ENCODE results near the gene BCAR3. TPM values are rescaled to one million over a fixed set of nuclear protein-coding genes. Genes with fewer than 3 reads are reported as not detected.
"Not testable (repeated sequence)": the region's sequence is repeated elsewhere in the genome, so short reads cannot be mapped to it uniquely, and the experiment has no call there.

BCAR3 gene
- total RNA-seq, 1 donor from 2014 or later: 53.8 TPM

DNA sequence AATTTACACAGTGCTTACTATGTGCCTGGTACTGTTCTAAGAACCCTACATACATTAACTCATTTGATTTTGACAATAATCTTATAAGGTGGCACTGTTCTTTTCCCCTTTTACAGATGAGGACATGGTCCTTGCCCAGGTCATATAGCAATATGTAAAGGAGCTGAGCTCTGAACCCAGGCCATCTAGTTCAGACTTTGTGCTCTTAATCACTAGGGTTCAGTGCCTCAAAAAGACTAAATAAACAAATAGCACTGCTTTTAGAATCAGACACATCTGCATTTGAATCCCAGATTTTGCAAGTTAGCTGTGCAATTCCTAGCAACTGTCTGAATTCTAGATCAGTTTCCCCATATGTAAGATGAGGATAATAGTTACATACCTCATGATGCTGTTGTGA lies 8.7 kb upstream of the BCAR3 start:
- no peak for DNase-seq (ENCODE audit: low read depth, low spot score)

DNA sequence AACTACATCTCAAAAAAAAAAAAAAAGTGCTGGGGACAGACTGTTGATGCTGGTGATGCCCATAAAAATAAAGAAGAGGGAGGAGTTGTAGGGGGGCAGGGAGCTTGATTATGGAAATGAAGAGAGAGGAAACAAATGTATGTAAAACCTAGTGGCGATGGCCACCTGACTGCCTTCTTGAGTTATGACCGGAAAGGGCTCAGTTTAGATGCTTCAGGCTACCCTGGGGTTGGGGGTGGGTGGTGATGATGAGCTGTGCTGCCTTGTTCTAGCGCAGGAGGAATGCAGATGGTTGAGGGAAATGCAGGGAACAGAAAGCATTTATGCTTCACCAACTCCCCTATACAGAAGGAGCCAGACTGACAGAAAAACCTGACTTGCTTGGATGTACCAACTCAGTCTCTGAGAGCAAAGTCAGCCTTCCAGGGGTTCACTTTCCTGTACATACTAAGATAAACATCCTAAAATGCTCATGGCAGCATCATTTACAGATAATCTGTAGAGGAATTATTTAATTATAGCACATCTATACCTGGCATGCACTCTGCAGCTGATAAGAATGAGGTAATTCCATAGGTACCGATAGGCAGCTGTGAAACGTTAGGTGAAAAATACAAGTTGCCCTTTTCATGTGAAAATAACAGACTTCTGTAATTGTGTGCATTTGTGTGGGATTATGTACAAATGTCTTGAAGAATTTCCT lies 8.0 kb upstream of the BCAR3 start:
- no peak for DNase-seq (ENCODE audit: low read depth, low spot score)

DNA sequence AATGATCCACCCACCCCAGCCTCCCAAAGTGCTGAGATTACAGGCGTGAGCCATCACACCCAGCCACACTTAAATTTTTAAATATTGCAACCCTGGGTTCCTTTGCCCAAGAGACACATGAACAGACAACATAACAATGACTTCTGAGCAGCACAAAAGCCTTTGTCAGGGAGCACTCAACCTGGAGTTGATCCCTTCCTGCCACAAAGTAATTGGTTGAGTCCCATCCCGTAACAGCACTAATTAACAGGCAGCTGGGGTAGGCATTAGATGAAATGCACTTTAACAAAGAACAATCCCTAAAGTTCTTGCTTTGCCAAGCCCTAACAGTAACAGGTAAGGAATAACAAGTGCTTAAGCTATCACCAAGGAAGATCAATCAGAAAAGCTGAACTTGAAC lies 5.9 kb upstream of the BCAR3 start:
- no peak for DNase-seq (ENCODE audit: low read depth, low spot score)

DNA sequence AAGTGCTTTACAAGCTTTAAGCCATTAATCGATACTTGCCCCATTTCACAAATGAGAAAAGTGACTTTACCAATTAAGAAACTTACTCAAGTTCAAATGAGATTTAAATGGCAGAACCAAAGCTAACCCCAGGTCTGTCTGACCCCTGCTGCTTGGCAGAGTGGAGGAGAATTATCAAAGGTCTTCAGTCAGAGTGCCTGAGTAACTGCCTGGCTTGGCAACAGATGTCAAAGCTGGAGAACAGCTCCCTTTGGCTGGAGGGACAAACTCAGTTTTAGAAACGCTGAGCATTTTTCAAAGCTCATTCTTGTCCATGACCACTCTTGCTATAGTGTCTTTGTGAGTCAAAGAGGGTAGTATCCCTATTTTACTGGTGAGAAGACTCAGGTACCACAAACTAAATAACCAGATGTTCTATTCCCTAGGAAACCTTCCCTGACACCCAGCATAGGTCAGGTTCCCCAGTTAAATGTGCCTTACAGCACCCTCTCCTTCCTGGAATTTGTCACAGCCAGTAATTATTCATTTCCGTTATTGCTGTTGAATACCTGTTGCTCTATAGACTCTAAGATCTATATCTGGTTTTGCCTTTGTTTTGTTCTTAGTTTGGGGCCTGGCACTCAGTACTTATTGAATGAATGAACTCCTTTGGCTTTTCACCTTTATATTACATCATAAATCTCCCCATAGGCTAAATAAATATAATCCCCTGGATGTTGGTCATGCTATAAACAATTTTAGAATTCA lies 5.0 kb upstream of the BCAR3 start:
- no peak for DNase-seq (ENCODE audit: low read depth, low spot score)

DNA sequence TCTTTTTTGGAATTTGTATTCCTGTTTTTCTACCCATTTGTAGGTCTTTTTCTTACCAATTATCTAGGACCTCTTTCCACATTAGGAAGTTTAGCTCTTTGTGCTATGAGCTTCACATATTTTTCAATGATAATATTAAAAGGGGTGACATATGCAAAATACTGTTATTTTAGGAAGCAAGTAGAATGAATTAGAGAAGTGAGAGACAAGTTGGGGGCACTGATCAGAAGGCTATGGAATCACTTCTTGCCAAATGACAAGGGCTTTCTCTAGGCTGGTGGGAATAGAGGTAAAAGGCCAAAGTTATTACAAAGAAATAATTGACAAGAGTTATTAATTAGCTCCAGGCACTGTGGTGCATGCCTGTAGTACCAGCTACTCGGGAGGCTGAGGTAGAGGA lies 4.3 kb upstream of the BCAR3 start:
- no peak for DNase-seq (ENCODE audit: low read depth, low spot score)

DNA sequence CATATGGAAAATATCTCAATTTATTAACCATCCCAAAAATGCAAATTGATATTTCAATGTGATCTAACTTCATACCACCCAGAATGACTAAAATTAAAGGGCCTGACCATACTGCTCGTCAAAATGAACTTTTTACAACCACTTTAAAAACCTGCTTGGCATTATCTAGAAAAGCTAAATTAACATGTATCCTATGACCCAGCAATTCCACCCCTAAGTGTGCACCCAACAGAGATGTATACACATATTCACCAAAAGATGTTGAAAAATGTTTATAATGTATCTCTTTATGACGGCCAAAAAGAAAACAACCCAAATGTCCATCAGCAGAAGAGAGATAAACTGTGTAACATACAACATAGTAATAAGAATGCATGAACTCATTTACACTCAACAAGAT lies 1.6 kb upstream of the BCAR3 start:
- no peak for DNase-seq (ENCODE audit: low read depth, low spot score)

DNA sequence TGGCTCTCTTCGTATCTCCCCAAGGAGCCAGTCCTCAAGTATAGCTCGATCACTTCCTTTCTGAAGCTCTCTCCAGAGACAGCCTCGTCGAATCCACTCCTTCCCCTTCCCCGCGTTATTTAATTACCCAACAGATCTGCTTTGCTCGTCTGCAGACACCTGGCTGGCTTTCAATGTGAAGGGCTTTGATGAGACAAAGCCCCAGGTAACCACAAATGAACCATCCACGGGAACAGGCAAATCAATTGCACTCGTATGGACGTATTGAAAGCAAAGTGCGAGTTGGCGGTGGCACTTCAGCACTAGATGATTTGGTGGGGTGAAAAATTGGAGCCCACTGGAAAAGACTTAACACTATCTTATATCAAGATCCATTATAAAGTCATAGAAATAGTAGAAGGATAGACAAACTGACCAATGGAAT lies 364 bp upstream of the BCAR3 start:
- no peak for DNase-seq (ENCODE audit: low read depth, low spot score)

DNA sequence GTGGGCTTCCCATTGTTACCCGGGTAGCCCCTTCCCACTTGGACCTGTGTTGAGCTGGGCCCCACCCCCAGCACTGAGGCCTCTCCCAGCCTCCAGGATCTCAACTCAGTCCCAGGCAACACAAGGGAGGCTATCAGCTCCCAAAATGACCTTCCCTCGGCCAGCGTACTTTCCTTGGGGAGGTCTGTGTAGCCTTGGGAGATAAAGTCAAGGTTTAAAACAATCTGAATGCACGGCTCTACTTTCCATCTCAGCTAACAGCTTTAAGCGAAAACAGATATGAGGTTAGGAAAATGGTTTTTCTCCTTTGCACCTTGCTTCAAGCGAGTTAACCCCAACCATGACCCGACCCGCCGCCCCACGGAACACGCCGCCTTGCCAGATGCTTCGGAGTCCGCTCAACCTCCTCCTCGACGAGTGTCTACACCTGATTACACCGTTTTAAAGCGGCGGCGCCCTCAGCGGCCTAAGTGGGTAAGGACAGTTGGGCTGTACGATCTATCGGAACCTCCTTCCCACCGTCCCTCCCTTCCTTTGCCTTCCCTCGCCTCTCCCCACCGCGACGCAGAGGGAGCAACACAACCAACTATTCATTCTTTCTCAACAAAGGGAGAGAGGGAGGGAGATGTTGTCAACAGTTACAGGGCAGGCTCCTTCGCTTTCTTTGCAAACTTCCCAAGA lies 1.1 kb downstream of the BCAR3 start:
- DNase-seq (ENCODE audit: low read depth, low spot score): peak; percentile 71

DNA sequence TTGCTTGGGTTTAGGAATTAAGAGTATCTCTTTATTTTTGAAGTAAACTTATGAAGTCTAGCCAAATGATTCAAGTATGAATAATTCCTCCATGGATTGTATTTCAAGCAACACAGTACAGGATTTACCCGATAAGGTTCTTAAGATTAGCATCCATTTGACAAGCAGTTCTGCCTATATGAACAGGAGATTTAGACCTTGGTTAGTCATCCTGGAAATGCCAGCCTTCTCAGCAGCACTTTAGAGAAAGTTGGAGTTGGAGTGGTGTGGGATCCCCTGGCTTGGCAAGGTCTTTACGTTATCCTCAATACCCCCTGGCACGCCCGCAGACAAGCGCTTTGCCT lies 1.6 kb downstream of the BCAR3 start:
- DNase-seq (ENCODE audit: low read depth, low spot score): no peak

DNA sequence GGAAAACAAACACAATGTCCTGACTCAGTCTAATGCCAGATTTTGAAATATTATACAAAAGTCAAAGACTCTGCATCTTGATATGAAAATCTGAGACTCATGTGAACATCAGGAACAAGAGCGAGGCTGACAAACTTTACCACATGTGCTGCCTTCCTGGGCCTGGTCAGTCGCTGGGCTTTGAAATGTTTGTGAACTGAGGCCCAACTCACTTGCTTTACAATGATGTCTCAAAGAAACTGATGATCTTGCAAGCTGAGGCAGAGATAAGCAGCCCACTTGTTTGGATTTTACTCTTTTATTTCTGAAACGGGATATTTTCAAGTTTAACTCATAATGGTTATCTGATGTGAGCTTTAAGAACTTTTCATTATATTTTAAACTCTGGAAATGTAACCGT lies 2.1 kb downstream of the BCAR3 start:
- DNase-seq (ENCODE audit: low read depth, low spot score): no peak

DNA sequence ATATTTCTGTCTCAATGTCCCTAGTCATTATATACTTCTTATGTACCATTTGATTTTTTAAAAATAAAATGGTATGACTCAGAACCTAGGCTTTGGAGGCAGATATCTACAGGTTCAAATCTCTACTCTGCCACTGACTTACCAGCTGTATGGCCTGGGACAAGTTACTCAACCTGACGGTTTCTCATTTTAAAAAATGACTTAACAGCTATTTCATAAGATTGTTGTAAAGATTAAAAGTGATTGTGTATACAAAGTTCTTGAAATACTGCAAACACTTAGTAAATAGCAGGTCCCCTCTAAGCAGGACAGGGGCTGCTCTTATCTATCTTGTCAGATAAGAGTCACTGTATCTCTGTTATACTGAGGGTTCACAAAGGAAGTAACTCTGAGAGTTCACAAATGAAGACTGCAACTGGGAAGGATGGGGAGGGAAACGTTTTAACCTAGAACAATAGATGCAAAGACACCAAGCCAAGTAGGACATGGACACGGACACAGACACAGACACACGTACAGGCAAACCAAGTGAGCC lies 2.6 kb downstream of the BCAR3 start:
- DNase-seq (ENCODE audit: low read depth, low spot score): no peak

DNA sequence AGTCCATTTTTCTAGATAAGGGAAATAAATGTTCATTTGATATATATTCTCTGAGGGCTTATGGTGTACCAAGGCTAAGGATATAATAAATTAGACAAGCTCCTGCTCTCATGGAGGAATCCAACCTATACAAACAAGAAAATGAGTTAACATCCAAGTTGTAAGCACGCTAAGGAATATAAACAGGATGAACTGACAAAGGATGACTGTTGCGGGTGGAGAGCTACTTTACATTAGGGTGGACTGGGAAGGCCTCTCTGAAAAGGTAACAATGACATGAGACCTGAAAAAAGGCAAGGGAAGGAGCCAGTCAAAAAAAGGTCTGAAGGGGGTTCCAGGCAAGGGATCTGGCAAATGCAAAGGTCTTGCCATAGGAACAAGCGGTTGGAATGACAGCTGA lies 3.1 kb downstream of the BCAR3 start:
- no peak for DNase-seq (ENCODE audit: low read depth, low spot score)

DNA sequence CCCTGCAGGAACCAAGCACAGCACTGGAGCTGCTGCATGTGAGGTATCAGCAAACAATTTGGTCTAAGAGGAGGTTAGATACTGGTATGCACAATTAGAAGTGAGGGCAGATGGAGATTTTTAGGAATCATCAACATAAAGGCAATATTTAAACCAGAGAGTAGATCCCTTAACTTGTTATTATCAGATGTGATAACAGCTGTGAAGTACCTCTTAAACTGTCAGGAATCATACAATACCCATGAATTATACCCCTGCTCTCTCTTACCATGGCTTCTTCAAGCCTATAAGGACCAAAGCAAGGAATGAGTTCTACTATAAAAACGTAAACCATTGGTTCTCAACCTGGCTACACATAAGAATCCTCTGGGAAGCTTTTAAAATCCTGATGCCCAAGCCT lies 3.9 kb downstream of the BCAR3 start:
- no peak for DNase-seq (ENCODE audit: low read depth, low spot score)

DNA sequence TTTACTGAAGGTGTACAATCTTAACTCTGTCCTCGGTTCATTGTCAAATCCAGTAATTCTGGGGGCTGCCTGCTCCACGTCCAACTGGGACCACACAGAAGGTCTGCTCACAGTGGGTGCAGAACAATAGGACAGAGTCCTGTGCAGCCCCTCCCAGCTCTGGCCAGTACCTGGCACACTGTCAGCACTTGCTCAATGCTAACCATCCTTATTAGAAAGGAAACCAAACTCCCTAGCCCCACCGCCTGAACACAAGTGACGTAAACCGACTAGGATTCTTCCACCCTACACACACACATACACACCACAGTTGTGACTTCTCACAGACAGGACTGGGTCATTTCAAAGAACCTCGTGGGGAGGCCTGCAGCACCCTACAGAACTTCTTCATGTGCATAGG lies 5.2 kb downstream of the BCAR3 start:
- no peak for DNase-seq (ENCODE audit: low read depth, low spot score)

DNA sequence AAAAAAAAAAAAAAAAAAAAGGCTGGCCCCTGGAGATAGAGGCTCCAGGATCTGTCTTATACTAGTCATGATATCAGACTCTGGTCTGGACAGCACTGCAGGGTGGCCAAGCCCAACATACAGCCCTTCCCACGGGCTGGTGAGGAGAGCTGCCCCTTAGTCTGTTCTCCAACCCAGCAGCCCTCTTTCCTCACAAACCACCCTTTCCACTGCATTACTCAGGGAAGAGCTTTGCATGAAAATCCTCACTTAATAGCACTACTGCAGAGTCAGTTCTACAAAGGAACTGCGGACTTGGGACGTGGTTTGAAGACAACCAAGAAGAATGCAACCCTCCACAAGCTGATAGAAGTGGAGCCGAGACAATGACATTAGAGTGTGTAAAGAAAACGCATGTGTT lies 5.7 kb downstream of the BCAR3 start:
- no peak for DNase-seq (ENCODE audit: low read depth, low spot score)

DNA sequence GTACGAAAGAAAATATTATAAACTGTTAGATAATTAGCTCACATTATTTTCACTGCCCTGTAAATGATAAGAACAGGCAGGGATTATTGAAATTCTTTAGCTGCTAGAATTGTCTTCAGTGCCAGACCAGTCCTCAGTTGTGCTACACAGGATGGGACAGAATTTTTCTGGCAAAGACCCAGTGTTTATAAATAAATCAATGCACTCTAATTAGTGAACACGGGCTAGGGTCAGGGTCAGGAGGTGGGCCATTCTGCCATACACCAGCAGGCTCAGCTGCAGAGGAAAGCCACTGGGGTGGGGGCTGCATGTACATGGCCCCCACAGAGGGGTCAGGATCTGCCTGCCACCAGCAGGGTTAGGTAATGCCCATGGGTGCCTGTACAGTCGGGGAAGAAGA lies 6.4 kb downstream of the BCAR3 start:
- DNase-seq (ENCODE audit: low read depth, low spot score): no peak

DNA sequence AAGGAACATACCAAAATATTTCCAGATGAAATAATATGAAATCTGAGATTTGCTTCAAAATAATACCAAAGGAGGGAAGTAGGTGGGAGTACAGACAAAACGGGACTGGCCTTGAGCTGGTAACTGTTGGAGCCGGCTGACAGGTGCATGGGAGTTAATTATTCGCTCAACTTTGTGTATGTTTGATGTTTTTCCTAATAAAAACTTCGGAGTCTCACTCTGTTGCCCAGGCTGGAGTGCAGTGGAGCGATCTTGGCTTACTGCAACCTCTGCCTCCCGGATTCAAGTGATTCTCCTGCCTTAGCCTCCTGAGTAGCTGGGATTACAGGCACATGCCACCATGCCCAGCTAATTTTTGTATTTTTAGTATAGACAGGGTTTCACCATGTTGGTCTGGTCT lies 7.6 kb downstream of the BCAR3 start:
- DNase-seq (ENCODE audit: low read depth, low spot score): not testable (repeated sequence)

DNA sequence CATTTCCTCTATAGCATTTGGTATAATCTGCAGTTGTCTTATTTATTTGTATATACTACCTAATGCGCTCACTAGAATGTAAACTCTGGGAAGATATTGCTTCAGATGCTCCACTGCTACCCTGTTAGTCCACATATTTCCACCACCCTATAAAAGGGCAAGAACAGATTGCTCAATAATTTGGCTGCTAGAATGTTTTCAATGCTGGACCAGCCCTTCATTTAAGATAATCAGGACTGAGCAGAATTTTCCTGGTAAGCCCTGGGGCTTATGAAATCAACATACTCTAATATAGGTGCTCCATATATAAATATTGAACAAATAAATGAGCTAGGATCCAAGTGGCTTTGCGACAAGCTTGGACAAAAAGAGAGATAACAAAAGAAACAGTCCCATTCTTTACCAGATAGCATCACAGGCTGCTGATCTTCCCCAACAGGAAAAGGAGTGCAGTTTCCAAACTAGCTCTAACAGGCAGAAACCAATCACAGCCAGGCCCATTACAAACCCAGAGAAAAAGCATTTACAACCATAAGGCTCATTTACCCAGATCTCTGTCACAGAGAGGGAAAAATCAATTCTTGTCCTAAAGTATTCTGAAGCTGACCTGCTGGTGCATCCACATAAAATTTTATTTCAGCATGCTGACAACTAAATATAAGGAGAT lies 8.3 kb downstream of the BCAR3 start:
- DNase-seq (ENCODE audit: low read depth, low spot score): no peak

DNA sequence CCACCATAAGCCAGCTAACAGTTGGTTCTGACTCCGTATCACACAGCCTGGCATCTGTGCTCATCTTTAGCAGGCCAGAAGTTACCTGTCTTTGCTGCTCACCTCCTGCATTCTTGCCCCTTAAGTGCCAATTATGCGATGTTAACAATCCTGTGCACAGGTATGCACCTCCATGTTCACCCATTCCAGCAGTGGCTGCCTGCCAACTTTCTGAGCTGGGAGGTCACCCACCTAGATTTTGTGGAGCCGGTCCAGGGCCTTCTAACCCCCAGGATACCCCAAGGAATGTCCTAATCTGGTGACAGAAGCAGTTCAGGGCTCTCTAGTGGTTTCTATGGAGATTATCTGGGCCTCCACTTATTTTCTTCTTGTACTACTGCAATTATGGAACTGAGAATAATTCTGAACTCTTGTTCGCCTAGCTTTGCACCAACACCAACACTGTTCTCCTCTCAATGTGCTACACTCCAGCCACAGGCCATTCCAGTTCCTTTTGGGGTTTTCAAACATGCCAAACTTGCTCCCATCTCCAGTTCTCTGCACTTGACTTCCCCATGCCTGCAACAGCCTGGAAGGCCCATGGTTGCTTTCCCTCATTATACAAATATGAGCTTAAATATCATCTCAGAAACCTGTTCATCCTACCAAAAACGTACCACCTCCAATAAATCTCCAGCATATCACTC lies 9.0 kb downstream of the BCAR3 start:
- no peak for DNase-seq (ENCODE audit: low read depth, low spot score)

DNA sequence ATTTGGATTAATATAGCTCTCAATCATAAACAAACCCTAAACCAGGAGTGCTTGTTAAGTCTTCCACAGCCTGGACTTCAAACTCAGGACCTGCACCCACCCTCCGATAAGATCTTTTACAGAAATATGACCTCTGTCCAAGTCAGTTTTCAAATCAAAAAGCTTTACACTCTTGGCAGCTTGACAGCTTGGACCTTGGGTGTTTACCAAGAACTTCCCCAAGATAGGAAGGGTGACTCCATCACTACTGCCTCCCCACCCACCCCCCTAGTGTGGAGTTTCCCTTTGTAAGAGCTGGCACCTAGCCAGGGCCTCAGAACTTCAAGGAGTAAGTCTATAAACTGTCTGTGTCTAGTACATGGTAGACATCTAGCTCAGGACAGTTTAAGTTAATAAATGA lies 9.6 kb downstream of the BCAR3 start:
- peak; percentile 95 for DNase-seq (ENCODE audit: low read depth, low spot score)

DNA sequence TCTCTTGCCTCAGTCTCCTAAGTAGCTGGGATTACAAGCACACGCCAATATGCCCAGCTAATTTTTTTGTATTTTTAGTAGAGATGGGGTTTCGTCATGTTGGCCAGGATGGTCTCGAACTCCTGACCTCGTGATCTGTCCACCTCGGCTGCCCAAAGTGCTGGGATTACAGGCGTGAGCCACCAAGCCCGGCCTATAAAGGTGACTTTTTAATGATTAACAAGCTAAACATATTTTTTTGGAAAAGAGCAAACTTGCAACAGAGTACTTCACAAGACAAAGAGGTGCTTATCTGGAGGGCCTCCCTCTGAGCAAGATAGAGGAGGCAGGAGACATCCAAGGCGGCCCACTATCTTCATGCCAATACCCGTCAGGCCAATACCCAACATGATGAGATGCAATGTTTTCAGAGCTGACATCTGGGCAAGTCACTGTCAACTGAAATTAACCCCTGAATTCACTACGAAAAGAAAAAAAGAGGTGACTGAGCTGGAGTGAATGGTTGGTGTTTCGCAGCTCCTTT lies 10.5 kb downstream of the BCAR3 start:
- no peak for DNase-seq (ENCODE audit: low read depth, low spot score)

Data from pulmonary artery endothelial cell (primary cell).